Peyer's patch (tissue), 4 donors: ENCODE measurements around the gene EGLN2. TPM values are rescaled to one million over a fixed set of nuclear protein-coding genes. Genes with fewer than 3 reads are reported as not detected.
A peak's percentile ranks its signal among the peaks of the same experiment; 100 is the strongest.

Source experiments
- DNase-seq, 3 donors: peaks; one replicate each; pipeline ENCODE4 v3.0.0-alpha.2; 2017 to 2019
- H3K27ac ChIP-seq, 4 donors: fragments of 200-600 bp; sonication (generic); one replicate each; pipeline ENCODE4 v1.5.1; 2016 to 2019
- H3K27me3 ChIP-seq, 2 donors: fragments of 200-600 bp; sonication (generic); one replicate each; pipeline ENCODE4 v1.5.1; 2019
- H3K36me3 ChIP-seq, 3 donors: fragments of 200-600 bp; sonication (generic); one replicate each; pipeline ENCODE4 v1.5.1; 2016 to 2019
- H3K4me1 ChIP-seq, 4 donors: fragments of 200-600 bp; sonication (generic); one replicate each; pipeline ENCODE4 v1.5.1; 2016 to 2019
- H3K4me3 ChIP-seq, 4 donors: fragments of 200-600 bp; sonication (generic); 1 replicate in 3 of 4; 2 replicates in 1 of 4; pipeline ENCODE4 v1.5.1; 2016 to 2019; ENCODE audit warnings: mild to moderate bottlenecking in 1 of 4
- H3K9me3 ChIP-seq, 4 donors: fragments of 200-600 bp; sonication (generic); one replicate each; pipeline ENCODE4 v1.5.1; 2016 to 2019; ENCODE audit warnings: mild to moderate bottlenecking in 1 of 4
- CTCF ChIP-seq, 6 experiments: fragments of 450-650 bp in 4 of 6; fragments of 200-600 bp in 2 of 6; sonication (generic) in 1 of 6; IDR thresholded peaks; one replicate each; pipeline ENCODE4 v1.5.1; 2017 to 2019; ENCODE audit warnings: antibody characterized with exemption in 6 of 6, mild to moderate bottlenecking in 3 of 6, moderate library complexity in 1 of 6
- POLR2A ChIP-seq, 2 donors: fragments of 450-650 bp; IDR thresholded peaks; one replicate each; pipeline ENCODE4 v1.5.1; 2017; ENCODE audit warnings: antibody characterized with exemption in 2 of 2, mild to moderate bottlenecking in 2 of 2, moderate library complexity in 2 of 2
- total RNA-seq, 4 donors: library from RNA; depleted of rRNA; stranded (reverse); fragments of >200 nt; gene quantifications; one replicate each; pipeline ENCODE4 v1.1.0, GENCODE V29; 2016

EGLN2 gene
- total RNA-seq: 10 to 100 TPM; 75.8 to 96.6 (median 88.1) TPM

DNA sequence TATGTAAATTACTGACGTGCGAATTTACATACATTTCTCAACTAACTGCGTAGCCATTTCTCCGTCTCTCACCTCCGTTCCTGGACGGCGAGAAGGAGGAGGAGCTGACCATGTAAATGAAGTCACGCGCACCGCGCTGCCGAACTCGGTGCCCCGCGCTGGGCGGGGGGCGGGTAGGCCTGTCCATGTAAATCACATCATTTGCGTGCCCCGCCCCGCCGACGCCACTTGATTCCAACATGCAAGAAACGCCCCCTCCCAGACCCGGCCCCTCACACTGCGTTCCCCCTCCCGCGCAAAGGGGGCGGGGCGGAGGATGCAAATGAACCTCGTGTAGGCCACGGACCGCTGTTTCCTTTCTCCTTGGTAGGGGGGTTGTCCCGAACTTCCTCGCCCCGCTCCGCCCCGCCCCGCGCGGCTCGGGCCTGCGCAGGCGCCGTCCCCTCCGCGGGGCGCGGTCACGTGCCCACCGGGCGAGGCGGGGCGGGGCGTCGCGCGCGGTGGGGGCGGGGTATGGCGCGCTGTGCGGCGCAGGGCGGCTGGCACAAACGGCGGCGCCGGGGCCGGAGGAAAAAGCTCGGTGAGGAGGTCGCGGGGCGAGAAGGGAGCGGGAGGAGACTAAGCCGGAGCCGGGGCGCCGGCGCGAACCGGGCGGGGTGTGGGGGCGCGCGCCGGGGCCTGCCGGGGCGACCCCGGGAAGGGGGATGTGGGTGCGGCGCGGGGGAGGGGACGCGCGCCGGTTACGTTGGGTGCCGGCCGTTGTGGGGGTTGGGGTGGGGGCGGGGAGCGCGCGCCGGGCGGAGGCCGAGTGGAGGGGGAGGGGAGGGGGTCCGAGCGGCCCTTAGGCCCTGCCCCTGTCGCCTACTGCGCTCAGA is at the start of gene EGLN2:
Gene EGLN2, plus strand, starts transcription at position 509 of the 875 bp plus-strand sequence. CDS start 1,382 bp downstream, outside the sequence.
- H3K4me3 ChIP-seq: peak within 1 kb of the TSS; percentile 95 to 98 (median 97)
- H3K9me3 ChIP-seq: no peaks in the 10 kb centered on the region
- H3K4me1 ChIP-seq: peaks cover 22 to 48% (median 42%) of the 10 kb centered on the region in 4 donors
- no peaks in the 10 kb centered on the region for H3K27me3 ChIP-seq
- TF ChIP-seq POLR2A (IDR thresholded peaks at IDR 0.05) (peak; percentile 44 to 66), CTCF (IDR thresholded peaks at IDR 0.05) (no peak)
- peak; percentile 100 for DNase-seq
- H3K36me3 ChIP-seq: peaks cover 0 to 15% (median 0%) of the 10 kb centered on the region in 3 donors
- peak within 1 kb of the TSS; percentile 97 to 98 (median 98) for H3K27ac ChIP-seq

- H3K4me3 ChIP-seq: peak within 1 kb of the TSS; percentile 61 to 79 (median 70)
- TF ChIP-seq CTCF (IDR thresholded peaks at IDR 0.05) (peak in 1 of 6 experiments; percentile 13), POLR2A (IDR thresholded peaks at IDR 0.05) (peak; percentile 41 to 78)
- peaks cover 0 to 40% (median 24%) of the 10 kb centered on the region in 4 donors for H3K4me1 ChIP-seq
- peaks cover 0 to 2% (median 0%) of the 10 kb centered on the region in 3 donors for H3K36me3 ChIP-seq
- H3K9me3 ChIP-seq: no peaks in the 10 kb centered on the region
- H3K27me3 ChIP-seq: no peaks in the 10 kb centered on the region
- DNase-seq: peak; percentile 99 to 100 (median 99)
- H3K27ac ChIP-seq: peak within 1 kb of the TSS; percentile 92 to 97 (median 93)
Observed at GRCh38 chr19:40750058-40750873, 48.7 kb upstream of the EGLN2 start, which contains the start of gene ACTMAP. ACTMAP (minus strand) TSS chr19:40750477; CDS start chr19:40749803, 674 bp downstream.

- Histone ChIP-seq H3K27me3 (no peaks in the 10 kb centered on the region), H3K36me3 (peaks cover 0 to 5% (median 0%) of the 10 kb centered on the region in 3 donors), H3K4me3 (peak within 1 kb of the TSS; percentile 61 to 79 (median 70)), H3K9me3 (no peaks in the 10 kb centered on the region), H3K4me1 (peaks cover 0 to 46% (median 28%) of the 10 kb centered on the region in 4 donors), H3K27ac (peak within 1 kb of the TSS; percentile 92 to 97 (median 93))
- no peak for TF ChIP-seq CTCF (IDR thresholded peaks at IDR 0.05)
- peak; percentile 85 to 96 for TF ChIP-seq POLR2A (IDR thresholded peaks at IDR 0.05)
- peak; percentile 97 to 99 (median 98) for DNase-seq
Observed at GRCh38 chr19:40750874-40751537, 48.0 kb upstream of the EGLN2 start, which contains the start of gene SNRPA. SNRPA (plus strand) TSS chr19:40751203; CDS start chr19:40751409, 206 bp downstream.

DNA sequence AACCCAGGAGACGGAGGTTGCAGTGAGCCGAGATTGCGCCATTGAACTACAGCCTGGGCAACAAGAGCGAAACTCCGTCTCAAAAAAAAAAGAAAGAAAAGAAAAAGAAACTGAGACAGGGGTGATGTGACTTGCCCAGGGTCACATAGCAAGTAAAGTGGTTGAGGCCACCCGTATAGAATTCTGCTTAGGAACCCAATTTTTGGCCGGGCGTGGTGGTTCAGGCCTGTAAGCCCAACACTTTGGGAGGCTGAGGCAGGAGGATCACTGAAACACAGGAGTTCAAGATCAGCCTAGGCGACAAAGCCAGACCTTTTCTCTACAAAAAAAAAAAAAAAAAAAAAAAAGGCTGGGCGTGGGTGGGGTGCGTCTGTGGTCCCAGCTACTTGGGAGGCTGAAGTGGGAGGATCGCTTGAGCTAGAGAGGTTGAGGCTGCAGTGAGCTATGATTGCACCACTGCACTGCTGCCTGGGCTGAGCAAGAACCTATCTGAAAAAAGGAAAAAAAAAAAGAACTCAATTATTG is 46.7 kb upstream of the EGLN2 start:
- H3K4me1 ChIP-seq: peaks cover 0 to 46% (median 29%) of the 10 kb centered on the region in 4 donors
- peak overlapping the region; percentile 61 to 79 (median 70) for H3K4me3 ChIP-seq
- H3K27ac ChIP-seq: peak overlapping the region; percentile 91 to 97 (median 92)
- no peak for DNase-seq
- no peak for TF ChIP-seq CTCF (IDR thresholded peaks at IDR 0.05)
- no peak for TF ChIP-seq POLR2A (IDR thresholded peaks at IDR 0.05)
- H3K27me3 ChIP-seq: no peaks in the 10 kb centered on the region
- H3K36me3 ChIP-seq: peaks cover 0 to 8% (median 0%) of the 10 kb centered on the region in 3 donors
- no peaks in the 10 kb centered on the region for H3K9me3 ChIP-seq
